H1 (cell line): ENCODE results near the gene BORA. TPM values are rescaled to one million over a fixed set of nuclear protein-coding genes. Genes with fewer than 3 reads are reported as not detected.

Experiments
- CTCF ChIA-PET: fragments of 300-600 bp; sonication (Branson Sonifier 250); formaldehyde crosslinking; loops from one replicate; lab custom pipeline; 2021; ENCODE audit not compliant: partially characterized antibody; lab: Charles Lee
- POLR2A ChIA-PET: fragments of 300-600 bp; sonication (Branson Sonifier 250); formaldehyde crosslinking; loops from one replicate; lab custom pipeline; 2021; ENCODE audit warnings: inconsistent platforms; ENCODE audit not compliant: partially characterized antibody; lab: Charles Lee
- DNase-seq, 2 experiments: peaks; one replicate each; pipeline versions ENCODE4 v3.0.0 to v3.0.0-alpha.2; 2010 to 2022; ENCODE audit warnings: low spot score in 2 of 2, low read depth in 1 of 2, mixed read lengths in 1 of 2
- FAIRE-seq: peaks from 2 replicates; lab custom pipeline; 2011; peaks lifted over from hg19 to GRCh38; lab: Jason Lieb, UNC
- H2AFZ ChIP-seq: 2 replicates; pipeline ENCODE4 v1.8.1; 2012; ENCODE audit warnings: low read length, inconsistent platforms
- H2AK5ac ChIP-seq: 2 replicates; pipeline ENCODE4 v1.6.1; 2013; ENCODE audit warnings: low read depth, low read length
- H2BK120ac ChIP-seq: replicated peaks from 2 replicates; pipeline ENCODE3; 2013; ENCODE audit warnings: low read depth, low read length, inconsistent platforms
- H2BK12ac ChIP-seq: 2 replicates; pipeline ENCODE4 v1.6.1; 2013; ENCODE audit warnings: low read depth, low read length
- H2BK15ac ChIP-seq: 2 replicates; pipeline ENCODE4 v1.6.1; 2013; ENCODE audit warnings: low read length
- H2BK20ac ChIP-seq: 2 replicates; pipeline ENCODE4 v1.6.1; 2013; ENCODE audit warnings: low read length
- H2BK5ac ChIP-seq: 2 replicates; pipeline ENCODE4 v1.6.1; 2013; ENCODE audit warnings: low read depth, low read length
- H3K14ac ChIP-seq: 2 replicates; pipeline ENCODE4 v1.6.1; 2013; ENCODE audit warnings: inconsistent platforms; ENCODE audit not compliant: insufficient read length
- H3K18ac ChIP-seq: 2 replicates; pipeline ENCODE4 v1.6.1; 2013; ENCODE audit warnings: low read length; ENCODE audit errors: extremely low read depth
- H3K23ac ChIP-seq: 2 replicates; pipeline ENCODE4 v1.6.1; 2013; ENCODE audit warnings: inconsistent platforms; ENCODE audit not compliant: insufficient read length
- H3K23me2 ChIP-seq: 2 replicates; pipeline ENCODE4 v1.6.1; 2013; ENCODE audit warnings: low read depth, low read length
- H3K27ac ChIP-seq: 2 replicates; pipeline ENCODE4 v1.6.1; 2011; ENCODE audit warnings: low read depth, low read length, inconsistent platforms
- H3K27me3 ChIP-seq, 4 experiments: replicated peaks in 1 of 4; 1 replicate in 1 of 4; 2 replicates in 3 of 4; pipeline versions ENCODE4 v1.6.1 to v1.8.1; 2011 to 2013; ENCODE audit warnings: low read length in 3 of 4, mild to moderate bottlenecking in 3 of 4, inconsistent platforms in 2 of 4, mixed read lengths in 2 of 4, moderate library complexity in 1 of 4; ENCODE audit not compliant: control insufficient read depth in 3 of 4, insufficient read depth in 3 of 4; ENCODE audit errors: extremely low read depth in 1 of 4
- H3K36me3 ChIP-seq, 4 experiments: 2 replicates each; pipeline versions ENCODE4 v1.6.1 to v1.8.1; 2011 to 2013; ENCODE audit warnings: mild to moderate bottlenecking in 4 of 4, low read length in 3 of 4, moderate library complexity in 2 of 4, control low read depth in 1 of 4, inconsistent platforms in 1 of 4; ENCODE audit not compliant: insufficient read depth in 4 of 4, control insufficient read depth in 2 of 4
- H3K4ac ChIP-seq: replicated peaks from 2 replicates; pipeline ENCODE3; 2013; ENCODE audit warnings: low read length, low read depth, mixed read lengths, inconsistent platforms; ENCODE audit not compliant: insufficient read length
- H3K4me1 ChIP-seq, 4 experiments: replicated peaks in 1 of 4; 1 replicate in 1 of 4; 2 replicates in 3 of 4; pipeline versions ENCODE4 v1.6.1 to v1.8.1; 2011 to 2013; ENCODE audit warnings: low read length in 3 of 4, inconsistent platforms in 2 of 4, mixed read lengths in 1 of 4; ENCODE audit not compliant: insufficient read depth in 4 of 4, control insufficient read depth in 3 of 4
- H3K4me2 ChIP-seq, 2 experiments: 2 replicates each; pipeline versions ENCODE4 v1.6.1 to v1.8.1; 2011 to 2013; ENCODE audit warnings: low read depth in 2 of 2, low read length in 2 of 2, control low read depth in 1 of 2, inconsistent platforms in 1 of 2, mild to moderate bottlenecking in 1 of 2; ENCODE audit not compliant: insufficient read depth in 1 of 2
- H3K4me3 ChIP-seq, 4 experiments: fragments of 200-600, 300-600 bp in 1 of 4; sonication (generic), shearing (Covaris generic), sonication (Bioruptor Twin) in 1 of 4; 2 replicates each; pipeline versions ENCODE4 v1.5.1 to v1.8.1; 2011 to 2016; ENCODE audit warnings: low read length in 4 of 4, low read depth in 3 of 4, control low read depth in 2 of 4, inconsistent platforms in 2 of 4, mild to moderate bottlenecking in 2 of 4, mixed read lengths in 1 of 4, moderate library complexity in 1 of 4; ENCODE audit not compliant: insufficient read depth in 2 of 4; ENCODE audit errors: extremely low read depth in 1 of 4
- H3K56ac ChIP-seq: replicated peaks from 2 replicates; pipeline ENCODE3; 2013; ENCODE audit warnings: low read depth, mild to moderate bottlenecking, mixed read lengths, low read length, inconsistent platforms; ENCODE audit not compliant: insufficient read length
- H3K79me1 ChIP-seq: 2 replicates; pipeline ENCODE4 v1.6.1; 2013; ENCODE audit warnings: low read depth, low read length, control low read depth
- H3K79me2 ChIP-seq, 2 experiments: 2 replicates each; pipeline versions ENCODE4 v1.6.1 to v1.8.1; 2012 to 2013; ENCODE audit warnings: low read length in 2 of 2, mild to moderate bottlenecking in 2 of 2, inconsistent platforms in 1 of 2; ENCODE audit not compliant: insufficient read depth in 2 of 2, control insufficient read depth in 1 of 2
- H3K9ac ChIP-seq, 4 experiments: replicated peaks in 1 of 4; 1 replicate in 1 of 4; 2 replicates in 3 of 4; pipeline versions ENCODE4 v1.6.1 to v1.8.1; 2011 to 2013; ENCODE audit warnings: low read depth in 3 of 4, low read length in 3 of 4, control low read depth in 2 of 4, mild to moderate bottlenecking in 2 of 4, moderate library complexity in 2 of 4, inconsistent platforms in 1 of 4; ENCODE audit errors: extremely low read depth in 1 of 4
- H3K9me3 ChIP-seq, 2 experiments: 2 replicates each; pipeline versions ENCODE4 v1.6.1 to v1.8.1; 2012 to 2013; ENCODE audit warnings: mild to moderate bottlenecking in 2 of 2, moderate library complexity in 2 of 2, control low read depth in 1 of 2, inconsistent platforms in 1 of 2, low read depth in 1 of 2, low read length in 1 of 2, mixed read lengths in 1 of 2; ENCODE audit not compliant: insufficient read depth in 2 of 2
- H4K20me1 ChIP-seq, 2 experiments: replicated peaks in 1 of 2; 2 replicates each; pipeline versions ENCODE3 to v1.8.1; 2011 to 2013; ENCODE audit warnings: inconsistent platforms in 2 of 2, low read length in 2 of 2, mild to moderate bottlenecking in 1 of 2; ENCODE audit not compliant: insufficient read depth in 2 of 2, control insufficient read depth in 1 of 2
- H4K5ac ChIP-seq: 2 replicates; pipeline ENCODE4 v1.6.1; 2013; ENCODE audit warnings: low read length, low read depth, mixed read lengths, inconsistent platforms; ENCODE audit not compliant: insufficient read length
- H4K8ac ChIP-seq: 2 replicates; pipeline ENCODE4 v1.8.0; 2013; ENCODE audit warnings: mild to moderate bottlenecking, moderate library complexity, low read length, inconsistent platforms; ENCODE audit not compliant: insufficient read depth; ENCODE audit errors: extremely low read depth
- H4K91ac ChIP-seq: replicated peaks from 2 replicates; pipeline ENCODE3; 2013; ENCODE audit warnings: low read length, mixed read lengths, inconsistent platforms; ENCODE audit not compliant: insufficient read length
- ATF2 ChIP-seq: IDR thresholded peaks from 2 replicates; pipeline ENCODE4 v1.6.1; 2012; ENCODE audit warnings: low read length, inconsistent platforms
- EGR1 ChIP-seq: IDR thresholded peaks from 2 replicates; pipeline ENCODE4 v1.6.1; 2011; ENCODE audit warnings: low read depth, low read length, borderline replicate concordance
- MAX ChIP-seq: IDR thresholded peaks from 2 replicates; pipeline ENCODE4 v1.6.1; 2012; ENCODE audit warnings: inconsistent platforms
- WGBS, 2 experiments: shearing (Covaris generic) in 1 of 2; methylation state at CpG; one replicate each; pipeline versions ENCODE4 v1.1.6 to v1.1.7; 2013 to 2015; ENCODE audit warnings: low lambda C conversion rate in 2 of 2, mixed read lengths in 2 of 2, inconsistent platforms in 1 of 2, low coverage in 1 of 2, missing lambda C conversion rate in 1 of 2; ENCODE audit not compliant: insufficient replicate concordance in 2 of 2, insufficient coverage in 1 of 2, insufficient read length in 1 of 2; ENCODE audit errors: extremely low coverage in 1 of 2, missing lambda C conversion rate in 1 of 2; 5-methylcytosine and 5-hydroxymethylcytosine counted together
- polyA plus RNA-seq, 7 experiments: library from polyadenylated mRNA; depleted of rRNA in 3 of 7; stranded (reverse) in 5 of 7; unstranded in 2 of 7; fragments of >200 nt in 5 of 7; fragments of 200-250 nt in 2 of 7; gene quantifications; 1 replicate in 5 of 7; 2 replicates in 1 of 7; 4 replicates in 1 of 7; pipeline versions ENCODE4 v1.2.1 to v1.2.3, GENCODE V29; 2011 to 2013; ENCODE audit warnings: missing spikeins in 2 of 7, mixed read lengths in 2 of 7
- total RNA-seq: library from RNA; stranded (reverse); fragmentation: NEBNext Ultra II Directional; extraction: Animal tissue kit (Norgen Biotek cat#: 25700); gene quantifications from 2 replicates; pipeline ENCODE4 v1.2.1, GENCODE V29; 2021

BORA gene
- total and polyA plus RNA-seq, 2 of the 8 experiments (the other 6 are each of a cell fraction or from before 2014, with no cell fraction given), result 4.9 to 12.9 TPM

GRCh38 chr13:72737033-72737432 lies 9.3 kb downstream of the BORA start:
- Histone ChIP-seq H3K27me3 (no peaks in the 10 kb centered on the region), H4K5ac (no peak overlapping the region), H3K4me3 (no peak overlapping the region), H3K9me3 (no peaks in the 10 kb centered on the region), H3K4me2 (no peak overlapping the region), H2BK120ac (no peak overlapping the region), H3K79me2 (peaks cover 0 to 6% of the 10 kb centered on the region in 2 experiments; a peak in 1 of 4 replicates), H2AK5ac (no peak overlapping the region), H4K91ac (no peak overlapping the region), H3K9ac (no peak overlapping the region), H2BK5ac (no peak overlapping the region), H3K27ac (no peak overlapping the region), H4K20me1 (peaks cover 0 to 2% of the 10 kb centered on the region in 2 experiments), H2BK15ac (no peak overlapping the region), H3K4ac (no peak overlapping the region), H3K4me1 (no peaks in the 10 kb centered on the region), H3K36me3 (peaks cover 0 to 43% (median 20%) of the 10 kb centered on the region in 4 experiments; a peak in 6 of 8 replicates), H2BK12ac (no peak overlapping the region), H3K79me1 (no peaks in the 10 kb centered on the region; the same call in 1 of the 2 replicates), H4K8ac (no peak overlapping the region), H3K56ac (no peak overlapping the region), H3K14ac (no peak overlapping the region), H2AFZ (no peak overlapping the region), H2BK20ac (no peak overlapping the region), H3K23ac (no peak overlapping the region), H3K23me2 (no peaks in the 10 kb centered on the region), H3K18ac (no peak overlapping the region)
- FAIRE-seq, result no peak
- no peak for DNase-seq
- POLR2A ChIA-PET, result no interaction called here
- CTCF ChIA-PET, result no interaction called here
- WGBS, 2 experiments, result 97% methylated on average over 3 of the region's 3 CpGs; no CpG with 5 or more reads in 1 of the 2 experiments
- TF ChIP-seq EGR1, result no peak
- no peak for TF ChIP-seq ATF2
- no peak for TF ChIP-seq MAX
